Esophagus muscularis mucosa (tissue), 4 donors: Measurements from ENCODE around the gene FBXO24. TPM values are rescaled to one million over a fixed set of nuclear protein-coding genes. Genes with fewer than 3 reads are reported as not detected.
"Not testable (repeated sequence)": the region's sequence is repeated elsewhere in the genome, so short reads cannot be mapped to it uniquely, and the experiment has no call there.

ENCODE experiments used
- DNase-seq: peaks from one replicate; pipeline ENCODE4 v3.0.0-alpha.2; 2017; ENCODE audit errors: extremely low spot score
- H3K27ac ChIP-seq, 4 donors: fragments of 200-600 bp; sonication (generic); replicated peaks in 1 of 4; 1 replicate in 3 of 4; 2 replicates in 1 of 4; pipeline ENCODE4 v1.5.1; 2016 to 2019; ENCODE audit warnings: mild to moderate bottlenecking in 1 of 4
- H3K27me3 ChIP-seq, 4 donors: fragments of 200-600 bp; sonication (generic); one replicate each; pipeline versions ENCODE4 v1.5.1 to v1.6.0; 2016 to 2019
- H3K36me3 ChIP-seq, 4 donors: fragments of 200-600 bp; sonication (generic); one replicate each; pipeline ENCODE4 v1.5.1; 2016 to 2019
- H3K4me1 ChIP-seq, 4 donors: fragments of 200-600 bp; sonication (generic); one replicate each; pipeline ENCODE4 v1.5.1; 2016 to 2019
- H3K4me3 ChIP-seq, 4 donors: fragments of 200-600 bp; sonication (generic); 1 replicate in 2 of 4; 2 replicates in 2 of 4; pipeline ENCODE4 v1.5.1; 2016 to 2019; ENCODE audit warnings: mild to moderate bottlenecking in 4 of 4, moderate library complexity in 1 of 4
- H3K9me3 ChIP-seq, 4 donors: fragments of 200-600 bp; sonication (generic); 1 replicate in 3 of 4; 2 replicates in 1 of 4; pipeline ENCODE4 v1.5.1; 2016 to 2019
- EP300 ChIP-seq: sonication (generic); formaldehyde crosslinking; IDR thresholded peaks from one replicate; pipeline ENCODE4 v1.6.1; 2017; ENCODE audit warnings: antibody characterized with exemption
- POLR2A ChIP-seq: fragments of 450-650 bp; IDR thresholded peaks from one replicate; pipeline ENCODE4 v1.6.1; 2017; ENCODE audit warnings: antibody characterized with exemption, moderate library complexity, mild to moderate bottlenecking, low read depth
- POLR2AphosphoS5 ChIP-seq, 2 donors: sonication (generic); formaldehyde crosslinking; IDR thresholded peaks; one replicate each; pipeline ENCODE4 v1.6.1; 2017; ENCODE audit warnings: antibody characterized with exemption in 2 of 2
- WGBS: methylation state at CpG from one replicate; pipeline ENCODE4 v1.1.5; 2018; 5-methylcytosine and 5-hydroxymethylcytosine counted together
- intact Hi-C: fragments of 100-400 bp; cut with DNase I; formaldehyde crosslinking; loops from one replicate; pipeline ENCODE4 v1.15.1; 2023
- total RNA-seq, 4 donors: library from RNA; depleted of rRNA; stranded (reverse); fragments of >200 nt; gene quantifications; one replicate each; pipeline versions ENCODE4 v1.1.0 to v1.2.1, GENCODE V29; 2016
- TF ChIP-seq, protein P1 (sequence below), 3 experiments: fragments of 200-600 bp in 2 of 3; fragments of 450-650 bp in 1 of 3; sonication (generic) in 2 of 3; IDR thresholded peaks; one replicate each; pipeline ENCODE4 v1.5.1; 2017 to 2019; ENCODE audit warnings: antibody characterized with exemption in 3 of 3, mild to moderate bottlenecking in 2 of 3, moderate library complexity in 1 of 3

FBXO24 gene
- total RNA-seq, 4 donors from 2014 or later, result 0.13 to 0.83 (median 0.48) TPM

DNA sequence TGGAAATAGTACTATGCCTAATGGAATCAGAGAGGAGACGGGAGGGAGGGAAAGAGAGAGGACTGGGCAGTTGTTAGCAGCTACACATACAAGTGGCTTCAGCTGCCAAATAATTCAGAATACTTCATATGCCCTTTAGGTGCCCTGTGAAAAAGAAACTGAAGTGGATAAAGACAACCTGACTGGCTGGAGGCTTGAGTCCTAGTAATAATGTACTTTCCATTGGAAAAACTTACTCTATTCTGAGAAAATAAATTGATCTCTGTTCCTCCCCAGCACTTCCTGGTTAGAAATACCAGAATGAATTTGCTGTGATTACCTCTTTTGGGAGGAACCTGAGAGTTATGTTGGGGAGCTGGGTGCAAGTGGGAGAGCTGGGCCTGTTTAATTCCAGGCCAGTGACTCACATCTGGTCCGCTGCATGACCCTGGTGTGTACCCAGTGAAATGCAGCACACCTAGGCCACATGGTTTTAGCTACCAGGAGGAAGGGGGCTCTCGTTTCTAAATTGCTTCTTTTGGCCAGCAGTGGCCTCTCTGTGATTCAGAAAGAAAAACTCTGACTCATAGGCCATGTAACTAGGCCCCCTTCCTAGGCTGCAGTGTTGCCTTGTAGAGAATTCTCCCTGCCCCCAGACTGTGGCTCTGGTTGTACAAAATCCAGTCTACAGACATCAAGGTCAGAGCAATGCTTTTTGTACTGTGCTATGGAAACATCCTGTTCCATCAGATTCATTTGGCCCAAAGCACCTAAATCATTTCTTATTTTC lies 40.6 kb upstream of the FBXO24 start:
- DNase-seq, result no peak
- WGBS, result 35% methylated on average over 3 of the region's 3 CpGs
- no peaks in the 10 kb centered on the region for H3K9me3 ChIP-seq
- intact Hi-C loops, result no loop called here
- H3K27ac ChIP-seq, result peak overlapping the region; percentile 91 to 92 (median 92)
- H3K4me3 ChIP-seq, result peak overlapping the region; percentile 2 to 23 (median 12)
- peaks cover 0 to 16% (median 13%) of the 10 kb centered on the region in 4 donors for H3K36me3 ChIP-seq
- peaks cover 49 to 94% (median 90%) of the 10 kb centered on the region in 4 donors for H3K4me1 ChIP-seq
- no peaks in the 10 kb centered on the region for H3K27me3 ChIP-seq
- TF ChIP-seq, protein P1, sequence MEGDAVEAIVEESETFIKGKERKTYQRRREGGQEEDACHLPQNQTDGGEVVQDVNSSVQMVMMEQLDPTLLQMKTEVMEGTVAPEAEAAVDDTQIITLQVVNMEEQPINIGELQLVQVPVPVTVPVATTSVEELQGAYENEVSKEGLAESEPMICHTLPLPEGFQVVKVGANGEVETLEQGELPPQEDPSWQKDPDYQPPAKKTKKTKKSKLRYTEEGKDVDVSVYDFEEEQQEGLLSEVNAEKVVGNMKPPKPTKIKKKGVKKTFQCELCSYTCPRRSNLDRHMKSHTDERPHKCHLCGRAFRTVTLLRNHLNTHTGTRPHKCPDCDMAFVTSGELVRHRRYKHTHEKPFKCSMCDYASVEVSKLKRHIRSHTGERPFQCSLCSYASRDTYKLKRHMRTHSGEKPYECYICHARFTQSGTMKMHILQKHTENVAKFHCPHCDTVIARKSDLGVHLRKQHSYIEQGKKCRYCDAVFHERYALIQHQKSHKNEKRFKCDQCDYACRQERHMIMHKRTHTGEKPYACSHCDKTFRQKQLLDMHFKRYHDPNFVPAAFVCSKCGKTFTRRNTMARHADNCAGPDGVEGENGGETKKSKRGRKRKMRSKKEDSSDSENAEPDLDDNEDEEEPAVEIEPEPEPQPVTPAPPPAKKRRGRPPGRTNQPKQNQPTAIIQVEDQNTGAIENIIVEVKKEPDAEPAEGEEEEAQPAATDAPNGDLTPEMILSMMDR (IDR thresholded peaks at IDR 0.05), result no peak
- TF ChIP-seq POLR2A (no peak), POLR2AphosphoS5 (IDR thresholded peaks at IDR 0.05) (peak; percentile 78 to 79), EP300 (no peak)

DNA sequence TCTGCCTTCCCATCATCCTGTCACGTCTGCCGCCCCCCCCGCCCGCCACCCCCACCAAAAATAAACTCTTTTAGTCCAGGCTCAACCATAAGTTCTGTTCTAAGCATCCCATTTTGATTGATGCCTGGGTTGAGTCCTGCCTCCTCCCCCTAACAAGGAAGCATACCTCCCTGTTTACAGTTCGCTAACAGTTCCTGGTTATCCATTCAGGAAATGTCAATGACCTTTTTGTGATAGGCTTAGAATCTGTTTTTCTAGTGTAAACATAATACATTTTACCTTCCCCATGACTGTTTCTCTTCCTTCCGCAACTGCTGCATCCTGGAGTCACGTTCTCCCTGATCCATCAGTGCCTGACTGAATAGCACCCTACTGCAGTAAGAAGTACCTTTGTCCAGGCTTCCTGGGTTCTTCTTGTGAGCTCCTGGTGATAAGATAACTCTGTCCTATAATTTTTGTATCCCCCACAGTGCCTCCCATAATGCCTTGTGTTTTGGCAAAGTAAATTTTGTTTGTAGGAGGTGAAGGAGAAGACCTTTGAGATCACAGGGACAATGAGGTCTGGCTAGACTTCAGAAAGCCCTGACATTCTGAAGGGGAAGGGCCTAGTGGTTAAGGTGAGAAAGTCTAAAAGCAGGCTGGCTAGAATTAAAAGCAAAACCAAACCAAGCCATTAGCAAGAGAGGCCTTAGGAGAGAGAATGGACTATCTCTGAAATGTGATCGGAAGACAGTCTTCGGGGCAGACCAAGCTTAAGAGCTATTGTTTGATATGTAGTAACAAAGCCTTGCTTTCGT lies 39.8 kb upstream of the FBXO24 start:
- H3K4me3 ChIP-seq, result peak overlapping the region; percentile 2 to 23 (median 8)
- H3K4me1 ChIP-seq, result peaks cover 49 to 86% (median 82%) of the 10 kb centered on the region in 4 donors
- no peaks in the 10 kb centered on the region for H3K9me3 ChIP-seq
- DNase-seq, result no peak
- H3K36me3 ChIP-seq, result peaks cover 0 to 23% (median 20%) of the 10 kb centered on the region in 4 donors
- intact Hi-C loops, result no loop called here
- 37% methylated on average over 10 of the region's 10 CpGs for WGBS
- TF ChIP-seq, protein P1 (IDR thresholded peaks at IDR 0.05), result no peak
- TF ChIP-seq POLR2A (no peak), EP300 (no peak), POLR2AphosphoS5 (IDR thresholded peaks at IDR 0.05) (no peak)
- no peaks in the 10 kb centered on the region for H3K27me3 ChIP-seq
- peak overlapping the region; percentile 91 to 92 (median 92) for H3K27ac ChIP-seq

DNA sequence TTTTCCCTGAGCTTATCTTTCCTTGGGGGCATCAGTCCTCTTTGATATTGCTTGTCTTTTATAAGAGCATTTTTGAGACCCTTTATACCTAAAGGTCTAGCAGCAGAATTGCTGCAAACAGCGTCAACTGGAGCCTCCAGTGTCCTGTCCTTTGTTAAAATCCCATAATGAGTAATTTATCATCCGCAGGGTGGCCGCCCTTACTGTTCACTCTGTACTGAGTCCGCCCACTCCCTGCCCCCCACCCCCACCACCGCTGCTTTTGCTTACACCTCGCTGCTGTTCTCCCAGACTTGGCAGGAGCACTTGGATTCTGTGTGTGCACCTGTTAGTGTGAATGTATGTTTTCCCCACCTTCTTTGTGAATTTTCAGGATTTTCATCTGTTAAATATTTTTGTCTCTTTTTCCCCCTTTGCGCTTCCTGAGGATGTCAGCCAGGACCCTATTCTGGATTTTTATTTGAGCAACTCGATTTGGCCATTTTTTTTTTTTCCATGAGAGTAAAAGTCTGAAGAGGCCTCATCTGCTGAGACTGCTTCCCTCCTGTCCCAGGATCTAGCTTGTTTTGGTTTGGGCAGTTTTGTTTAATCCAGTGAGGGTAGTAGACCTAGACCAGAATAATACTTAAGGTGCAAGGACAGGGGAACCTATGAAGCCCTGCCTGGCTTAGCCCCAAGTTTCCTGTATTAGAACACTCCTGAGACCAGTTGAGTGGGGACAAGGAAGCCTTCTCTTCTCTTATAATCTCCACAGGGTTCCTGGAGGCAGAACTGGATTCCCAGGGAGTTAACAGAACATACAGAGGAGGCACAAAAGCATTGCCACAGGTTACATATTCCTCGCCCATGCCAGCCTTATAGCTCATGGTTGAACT lies 39.0 kb upstream of the FBXO24 start:
- 40% methylated on average over 9 of the region's 9 CpGs for whole genome bisulfite sequencing
- TF ChIP-seq EP300 (no peak), POLR2AphosphoS5 (IDR thresholded peaks at IDR 0.05) (no peak), POLR2A (no peak)
- TF ChIP-seq, protein P1 (IDR thresholded peaks at IDR 0.05), result no peak
- peak overlapping the region in 2 of 4 donors; percentile 6 to 9 for H3K4me3 ChIP-seq
- H3K9me3 ChIP-seq, result no peaks in the 10 kb centered on the region
- peaks cover 49 to 78% (median 74%) of the 10 kb centered on the region in 4 donors for H3K4me1 ChIP-seq
- H3K27ac ChIP-seq, result peak overlapping the region; percentile 91 to 92 (median 92)
- intact Hi-C loops, result no loop called here
- H3K36me3 ChIP-seq, result peaks cover 0 to 32% (median 28%) of the 10 kb centered on the region in 4 donors
- H3K27me3 ChIP-seq, result no peaks in the 10 kb centered on the region
- DNase-seq, result no peak

DNA sequence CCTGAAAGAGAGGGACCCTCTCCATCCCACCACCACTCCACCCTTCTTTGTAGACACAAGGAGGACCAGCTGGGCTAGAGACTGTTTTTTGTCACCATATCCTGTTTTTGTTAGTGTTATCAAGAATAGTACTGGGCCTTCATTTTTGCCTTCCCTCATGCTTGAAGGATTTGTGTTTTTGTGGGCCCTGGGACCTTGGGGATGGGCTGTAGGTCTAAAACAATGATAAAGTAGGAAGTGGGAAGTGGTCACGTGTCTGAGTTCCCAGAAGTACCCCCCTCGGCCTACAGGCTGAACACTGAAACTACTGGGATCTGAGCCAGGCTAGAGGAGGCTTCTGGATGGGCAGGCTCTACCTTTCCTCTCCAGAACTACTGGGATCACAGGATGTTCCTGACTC lies 38.3 kb upstream of the FBXO24 start:
- TF ChIP-seq POLR2A (no peak), EP300 (no peak), POLR2AphosphoS5 (IDR thresholded peaks at IDR 0.05) (peak in 1 of 2 donors; percentile 12)
- TF ChIP-seq, protein P1 (IDR thresholded peaks at IDR 0.05), result peak in 1 of 3 experiments; percentile 12
- no peak overlapping the region for H3K4me3 ChIP-seq
- WGBS, result 30% methylated on average over 2 of the region's 2 CpGs
- peaks cover 49 to 71% (median 67%) of the 10 kb centered on the region in 4 donors for H3K4me1 ChIP-seq
- no peak for DNase-seq
- intact Hi-C loops, result no loop called here
- H3K27me3 ChIP-seq, result no peaks in the 10 kb centered on the region
- H3K27ac ChIP-seq, result peak overlapping the region; percentile 91 to 92 (median 92)
- H3K36me3 ChIP-seq, result peaks cover 0 to 39% (median 35%) of the 10 kb centered on the region in 4 donors
- no peaks in the 10 kb centered on the region for H3K9me3 ChIP-seq

DNA sequence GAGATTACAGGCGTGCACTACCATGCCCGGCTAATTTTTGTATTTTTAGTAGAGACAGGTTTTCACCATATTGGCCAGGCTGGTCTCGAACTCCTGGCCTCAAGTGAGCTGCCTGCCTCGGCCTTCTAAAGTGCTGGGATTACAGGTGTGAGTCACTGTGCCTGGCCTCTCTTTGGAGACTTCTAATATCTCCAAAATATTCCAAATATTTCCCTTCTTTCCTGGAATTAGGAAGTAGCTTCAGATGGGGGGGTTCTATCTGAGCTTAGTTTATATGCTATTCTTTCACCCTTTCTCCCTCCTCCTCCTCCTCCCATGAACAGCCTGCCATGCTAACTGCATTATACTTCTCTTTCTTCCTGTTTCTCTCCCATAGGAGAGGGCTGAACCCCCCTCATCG lies 37.7 kb upstream of the FBXO24 start:
- Histone ChIP-seq H3K36me3 (peaks cover 0 to 45% (median 41%) of the 10 kb centered on the region in 4 donors), H3K4me1 (peaks cover 49 to 65% (median 62%) of the 10 kb centered on the region in 4 donors), H3K27ac (peak overlapping the region; percentile 91 to 92 (median 92))
- DNase-seq, intact Hi-C loops, H3K9me3 ChIP-seq, H3K27me3 ChIP-seq, H3K4me3 ChIP-seq: not testable (repeated sequence)
- WGBS, result 66% methylated on average over 4 of the region's 5 CpGs
